ENCODE data around the gene JAKMIP2. TPM values are rescaled to one million over a fixed set of nuclear protein-coding genes. Genes with fewer than 3 reads are reported as not detected.

Gene JAKMIP2
- total RNA-seq, 1 experiment from 2014 or later = not detected

- Histone ChIP-seq H3K27me3 (ENCODE audit: control insufficient read depth, insufficient read depth, low read length) (no peaks in the 10 kb centered on the region; the same call in 1 of the 2 replicates), H3K4me1 (ENCODE audit: control insufficient read depth, insufficient read depth, low read length) (no peaks in the 10 kb centered on the region), H3K27ac (ENCODE audit: low read length) (no peak overlapping the region), H3K4me3 (ENCODE audit: low read depth in 2 of 2, low read length in 2 of 2) (no peak overlapping the region), H3K36me3 (ENCODE audit: control insufficient read depth, insufficient read depth, low read length) (no peaks in the 10 kb centered on the region), H3K9me3 (ENCODE audit: control insufficient read depth, insufficient read depth, low read depth, low read length) (no peaks in the 10 kb centered on the region)
- DNase-seq (ENCODE audit: low read depth, low spot score) (no peak), ATAC-seq (no peak)
- BruUV-seq (replicated peaks) = no TSS peak
- POLR2A ChIA-PET = no interaction called here
- intact Hi-C loops (cut with micrococcal nuclease; ENCODE audit: unreplicated experiment) (no loop called here), in situ Hi-C loops (cut with HindIII; ENCODE audit: low pct_unique_long_range_greater_than_20kb, low sequenced_read_pairs) (no loop called here)
- TF ChIP-seq, protein P1, sequence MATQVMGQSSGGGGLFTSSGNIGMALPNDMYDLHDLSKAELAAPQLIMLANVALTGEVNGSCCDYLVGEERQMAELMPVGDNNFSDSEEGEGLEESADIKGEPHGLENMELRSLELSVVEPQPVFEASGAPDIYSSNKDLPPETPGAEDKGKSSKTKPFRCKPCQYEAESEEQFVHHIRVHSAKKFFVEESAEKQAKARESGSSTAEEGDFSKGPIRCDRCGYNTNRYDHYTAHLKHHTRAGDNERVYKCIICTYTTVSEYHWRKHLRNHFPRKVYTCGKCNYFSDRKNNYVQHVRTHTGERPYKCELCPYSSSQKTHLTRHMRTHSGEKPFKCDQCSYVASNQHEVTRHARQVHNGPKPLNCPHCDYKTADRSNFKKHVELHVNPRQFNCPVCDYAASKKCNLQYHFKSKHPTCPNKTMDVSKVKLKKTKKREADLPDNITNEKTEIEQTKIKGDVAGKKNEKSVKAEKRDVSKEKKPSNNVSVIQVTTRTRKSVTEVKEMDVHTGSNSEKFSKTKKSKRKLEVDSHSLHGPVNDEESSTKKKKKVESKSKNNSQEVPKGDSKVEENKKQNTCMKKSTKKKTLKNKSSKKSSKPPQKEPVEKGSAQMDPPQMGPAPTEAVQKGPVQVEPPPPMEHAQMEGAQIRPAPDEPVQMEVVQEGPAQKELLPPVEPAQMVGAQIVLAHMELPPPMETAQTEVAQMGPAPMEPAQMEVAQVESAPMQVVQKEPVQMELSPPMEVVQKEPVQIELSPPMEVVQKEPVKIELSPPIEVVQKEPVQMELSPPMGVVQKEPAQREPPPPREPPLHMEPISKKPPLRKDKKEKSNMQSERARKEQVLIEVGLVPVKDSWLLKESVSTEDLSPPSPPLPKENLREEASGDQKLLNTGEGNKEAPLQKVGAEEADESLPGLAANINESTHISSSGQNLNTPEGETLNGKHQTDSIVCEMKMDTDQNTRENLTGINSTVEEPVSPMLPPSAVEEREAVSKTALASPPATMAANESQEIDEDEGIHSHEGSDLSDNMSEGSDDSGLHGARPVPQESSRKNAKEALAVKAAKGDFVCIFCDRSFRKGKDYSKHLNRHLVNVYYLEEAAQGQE (IDR thresholded peaks at IDR 0.05; ENCODE audit: insufficient read depth in 1 of 2, low read depth in 2 of 2, low read length in 1 of 2) = no peak
- TF ChIP-seq CTCF (IDR thresholded peaks at IDR 0.05) = no peak
- TF ChIP-seq SIN3A (IDR thresholded peaks at IDR 0.05; ENCODE audit: borderline replicate concordance, insufficient read depth, low read depth, low read length) = no peak
- TF ChIP-seq TCF7L2 (IDR thresholded peaks at IDR 0.05; ENCODE audit: low read depth, low read length) = no peak
- no peak for TF ChIP-seq POLR2AphosphoS5 (IDR thresholded peaks at IDR 0.05; ENCODE audit: low read depth, low read length)
- CTCF ChIA-PET = no interaction called here
Measured at GRCh38 chr5:147805030-147805454, 22.5 kb upstream of the JAKMIP2 start.

DNA sequence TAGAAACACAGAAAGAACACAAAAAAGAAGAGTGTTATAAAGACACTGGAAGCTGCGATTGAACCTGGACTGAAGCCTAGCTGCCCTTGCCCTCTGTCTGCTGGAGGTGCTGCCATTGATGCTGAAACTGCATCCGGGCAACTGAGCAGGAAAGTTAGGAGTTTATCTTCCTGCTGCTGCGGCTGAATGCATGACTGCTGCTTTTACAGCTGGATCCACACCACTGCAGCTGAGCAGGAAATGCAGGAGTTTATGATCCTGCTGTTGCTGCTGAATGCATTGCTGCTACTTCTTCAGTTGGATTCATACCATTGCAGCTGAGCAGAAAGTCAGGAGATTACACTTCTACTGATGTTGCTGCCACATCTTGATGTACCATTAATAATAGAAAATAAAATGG lies 21.8 kb upstream of the JAKMIP2 start:
- H3K36me3 ChIP-seq (ENCODE audit: control insufficient read depth, insufficient read depth, low read length) = no peaks in the 10 kb centered on the region
- in situ Hi-C loops (cut with HindIII; ENCODE audit: low pct_unique_long_range_greater_than_20kb, low sequenced_read_pairs) (no loop called here), intact Hi-C loops (cut with micrococcal nuclease; ENCODE audit: unreplicated experiment) (no loop called here)
- no peak for ATAC-seq
- no peaks in the 10 kb centered on the region; the same call in 1 of the 2 replicates for H3K27me3 ChIP-seq (ENCODE audit: control insufficient read depth, insufficient read depth, low read length)
- ChIA-PET CTCF (no interaction called here), POLR2A (no interaction called here)
- no peak for TF ChIP-seq POLR2AphosphoS5 (IDR thresholded peaks at IDR 0.05; ENCODE audit: low read depth, low read length)
- no peak for TF ChIP-seq SIN3A (IDR thresholded peaks at IDR 0.05; ENCODE audit: borderline replicate concordance, insufficient read depth, low read depth, low read length)
- TF ChIP-seq, protein P1 (IDR thresholded peaks at IDR 0.05; ENCODE audit: insufficient read depth in 1 of 2, low read depth in 2 of 2, low read length in 1 of 2) = no peak
- no peak for TF ChIP-seq TCF7L2 (IDR thresholded peaks at IDR 0.05; ENCODE audit: low read depth, low read length)
- no peak for TF ChIP-seq CTCF (IDR thresholded peaks at IDR 0.05)
- no peak for DNase-seq (ENCODE audit: low read depth, low spot score)
- H3K9me3 ChIP-seq (ENCODE audit: control insufficient read depth, insufficient read depth, low read depth, low read length) = no peaks in the 10 kb centered on the region
- no TSS peak for BruUV-seq (replicated peaks)
- H3K27ac ChIP-seq (ENCODE audit: low read length) = no peak overlapping the region
- H3K4me3 ChIP-seq (ENCODE audit: low read depth in 2 of 2, low read length in 2 of 2) = no peak overlapping the region
- H3K4me1 ChIP-seq (ENCODE audit: control insufficient read depth, insufficient read depth, low read length) = no peaks in the 10 kb centered on the region

Measured in Panc1 (cell line).